Pons (tissue), 1 donor: ENCODE data around the gene RAB11FIP3.

Experiments used
- DNase-seq: peaks from one replicate; pipeline ENCODE4 v3.0.0-alpha.2; 2016; ENCODE audit warnings: low spot score

Gene RAB11FIP3

GRCh38 chr16:567373-568256 is 142.2 kb downstream of the RAB11FIP3 start:
- DNase-seq, result no peak

- DNase-seq, result no peak
Measured at GRCh38 chr16:568401-569258, 143.2 kb downstream of the RAB11FIP3 start.

- no peak for DNase-seq
Measured at GRCh38 chr16:569445-570254, 144.2 kb downstream of the RAB11FIP3 start, which contains the start of gene PIGQ. Gene PIGQ (plus strand): TSS chr16:569968. CDS start chr16:574075, 4,107 bp downstream.
